B cell (primary cell): ENCODE results near the gene CCDC80. TPM values are rescaled to one million over a fixed set of nuclear protein-coding genes. Genes with fewer than 3 reads are reported as not detected.

Experiments used
- ATAC-seq: fragments of 200-7000 bp; cut with Tn5 transposase; one replicate; pipeline ENCODE4 v1.10.0; 2021; ENCODE audit warnings: low read depth, mild to moderate bottlenecking, moderate number of reproducible peaks, moderate library complexity
- CTCF ChIA-PET: fragments of 350-600 bp; sonication (Branson Sonifier 250); formaldehyde crosslinking; loops from one replicate; lab custom pipeline; 2021; ENCODE audit warnings: antibody characterized with exemption, inconsistent platforms; lab: Charles Lee
- POLR2A ChIA-PET: fragments of 350-600 bp; sonication (Branson Sonifier 250); formaldehyde crosslinking; loops from one replicate; lab custom pipeline; 2021; ENCODE audit warnings: antibody characterized with exemption; lab: Charles Lee
- DNase-seq: peaks from one replicate; pipeline ENCODE4 v3.0.0; 2013
- H2AFZ ChIP-seq: 2 replicates; pipeline ENCODE4 v1.6.1; 2012; ENCODE audit warnings: mild to moderate bottlenecking, low read depth, low read length; ENCODE audit not compliant: insufficient read depth, poor library complexity, severe bottlenecking
- H3K27ac ChIP-seq, 2 donors: 1 replicate in 1 of 2; 2 replicates in 1 of 2; pipeline ENCODE4 v1.5.1; 2012 to 2013; ENCODE audit warnings: low read length in 2 of 2, mild to moderate bottlenecking in 2 of 2, moderate library complexity in 1 of 2
- H3K27me3 ChIP-seq, 4 experiments: fragments of 200-600 bp in 1 of 4; sonication (generic) in 1 of 4; replicated peaks in 1 of 4; 1 replicate in 2 of 4; 2 replicates in 2 of 4; pipeline versions ENCODE4 v1.6.1 to v1.7.0; 2013 to 2016; ENCODE audit warnings: low read length in 3 of 4, mild to moderate bottlenecking in 2 of 4, mixed read lengths in 1 of 4, moderate library complexity in 1 of 4; ENCODE audit not compliant: insufficient read depth in 4 of 4, control insufficient read depth in 3 of 4; ENCODE audit errors: control extremely low read depth in 1 of 4
- H3K36me3 ChIP-seq, 2 experiments: replicated peaks in 1 of 2; 1 replicate in 1 of 2; 2 replicates in 1 of 2; pipeline versions ENCODE4 v1.6.1 to v1.7.1; 2013; ENCODE audit warnings: low read length in 1 of 2; ENCODE audit not compliant: insufficient read depth in 2 of 2, control insufficient read depth in 1 of 2; ENCODE audit errors: control extremely low read depth in 1 of 2, extremely low read depth in 1 of 2
- H3K4me1 ChIP-seq, 2 donors: fragments of 200-600 bp in 1 of 2; sonication (generic) in 1 of 2; 1 replicate in 1 of 2; 2 replicates in 1 of 2; pipeline versions ENCODE4 v1.5.1 to v1.6.1; 2013 to 2017; ENCODE audit warnings: low read length in 2 of 2; ENCODE audit not compliant: control insufficient read depth in 2 of 2, insufficient read depth in 2 of 2
- H3K4me2 ChIP-seq: replicated peaks from 2 replicates; pipeline ENCODE3; 2012; ENCODE audit warnings: mild to moderate bottlenecking, low read depth, low read length; ENCODE audit not compliant: poor library complexity, severe bottlenecking
- H3K4me3 ChIP-seq, 5 experiments: fragments of 200-600 bp in 1 of 5; sonication (generic) in 1 of 5; 1 replicate in 3 of 5; 2 replicates in 2 of 5; pipeline versions ENCODE4 v1.5.1 to v1.7.0; 2011 to 2016; ENCODE audit warnings: low read length in 4 of 5, mild to moderate bottlenecking in 4 of 5, low read depth in 2 of 5, control low read depth in 1 of 5, moderate library complexity in 1 of 5; ENCODE audit not compliant: insufficient read depth in 1 of 5; ENCODE audit errors: control extremely low read depth in 1 of 5, extremely low read depth in 1 of 5
- H3K79me2 ChIP-seq: fragments of 200-600 bp; sonication (generic); one replicate; pipeline ENCODE4 v1.6.0; 2016; ENCODE audit warnings: low read length; ENCODE audit not compliant: control insufficient read depth, insufficient read depth
- H3K9ac ChIP-seq: fragments of 200-600 bp; sonication (generic); 2 replicates; pipeline ENCODE4 v1.6.1; 2017; ENCODE audit warnings: mild to moderate bottlenecking, low read length, moderate library complexity
- H3K9me3 ChIP-seq, 3 donors: one replicate each; pipeline versions ENCODE4 v1.6.1 to v1.7.1; 2013; ENCODE audit warnings: low read length in 2 of 3; ENCODE audit not compliant: control insufficient read depth in 2 of 3, insufficient read depth in 1 of 3; ENCODE audit errors: control extremely low read depth in 1 of 3
- H4K20me1 ChIP-seq: 2 replicates; pipeline ENCODE4 v1.6.0; 2012; ENCODE audit warnings: mild to moderate bottlenecking, low read length; ENCODE audit not compliant: insufficient read depth, control insufficient read depth, poor library complexity, severe bottlenecking
- H3K27ac Mint-ChIP-seq: one replicate; pipeline ENCODE4 v1.8.0; 2021; ENCODE audit warnings: mixed read lengths
- H3K27me3 Mint-ChIP-seq: one replicate; pipeline ENCODE4 v1.8.0; 2021; ENCODE audit warnings: mixed read lengths
- H3K4me1 Mint-ChIP-seq: one replicate; pipeline ENCODE4 v1.8.0; 2021; ENCODE audit warnings: mixed read lengths
- H3K4me3 Mint-ChIP-seq: one replicate; pipeline ENCODE4 v1.8.0; 2021; ENCODE audit warnings: mixed read lengths
- H3K9me3 Mint-ChIP-seq: one replicate; pipeline ENCODE4 v1.8.0; 2022; ENCODE audit warnings: mixed read lengths; ENCODE audit not compliant: insufficient read depth
- CTCF ChIP-seq: fragments of 200-600 bp; IDR thresholded peaks from one replicate; pipeline ENCODE4 v1.8.0; 2022; ENCODE audit warnings: antibody characterized with exemption, mild to moderate bottlenecking
- EZH2 ChIP-seq: IDR thresholded peaks from 2 replicates; pipeline ENCODE4 v1.6.1; 2012; ENCODE audit warnings: borderline replicate concordance, low read depth, mild to moderate bottlenecking, moderate library complexity, low read length; ENCODE audit not compliant: insufficient read depth, poor library complexity, severe bottlenecking
- WGBS: methylation state at CpG from one replicate; pipeline ENCODE4 v1.1.5; 2013; ENCODE audit warnings: missing lambda C conversion rate; ENCODE audit not compliant: insufficient coverage; 5-methylcytosine and 5-hydroxymethylcytosine counted together
- intact Hi-C: fragments of 100-400 bp; cut with micrococcal nuclease; formaldehyde crosslinking; loops from one replicate; pipeline ENCODE4 v1.10.0; 2022
- polyA plus RNA-seq: library from polyadenylated mRNA; depleted of rRNA; stranded (reverse); fragments of >200 nt; gene quantifications from 2 replicates; pipeline ENCODE4 v1.2.3, GENCODE V29; 2012
- total RNA-seq, 2 donors: library from RNA; stranded (reverse); fragments of 120-200 nt in 1 of 2; gene quantifications; 1 replicate in 1 of 2; 2 replicates in 1 of 2; pipeline versions ENCODE4 v1.2.3 to v1.2.4, GENCODE V29; 2013 to 2022

CCDC80 gene
- total and polyA plus RNA-seq, 2 donors (not counting 1 experiment from before 2014, with no cell fraction given), result under 0.01 TPM; not detected in 1

GRCh38 chr3:112635674-112636073 is 5.3 kb downstream of the CCDC80 start:
- H2AFZ ChIP-seq, result no peak overlapping the region
- H4K20me1 ChIP-seq, result no peaks in the 10 kb centered on the region
- ATAC-seq (no peak), DNase-seq (no peak)
- H3K4me3 ChIP-seq, result no peak overlapping the region
- H3K4me1 Mint-ChIP-seq, result no peaks in the 10 kb centered on the region
- H3K9me3 ChIP-seq, result no peaks in the 10 kb centered on the region
- ChIA-PET POLR2A (no interaction called here), CTCF (interaction anchor here (0.6 to 2.4 kb wide), 5 partner anchors 15 to 401 kb away, joined by 3 to 10 read pairs (median 3); no protein-coding TSS in a partner anchor)
- H3K9me3 Mint-ChIP-seq, result no peaks in the 10 kb centered on the region
- WGBS, result no CpG with 5 or more reads among the region's 1 CpG
- intact Hi-C loops, result no loop called here
- no peaks in the 10 kb centered on the region for H3K4me1 ChIP-seq
- H3K27me3 ChIP-seq, result no peaks in the 10 kb centered on the region
- no peak overlapping the region for H3K4me3 Mint-ChIP-seq
- TF ChIP-seq CTCF (no peak), EZH2 (no peak)
- no peaks in the 10 kb centered on the region for H3K36me3 ChIP-seq
- no peaks in the 10 kb centered on the region for H3K79me2 ChIP-seq
- H3K4me2 ChIP-seq, result no peak overlapping the region
- H3K27ac ChIP-seq, result no peak overlapping the region
- H3K27ac Mint-ChIP-seq, result no peak overlapping the region
- no peaks in the 10 kb centered on the region for H3K27me3 Mint-ChIP-seq
- no peak overlapping the region for H3K9ac ChIP-seq

GRCh38 chr3:112634786-112635541 is 6.0 kb downstream of the CCDC80 start:
- H3K36me3 ChIP-seq, result no peaks in the 10 kb centered on the region
- H3K79me2 ChIP-seq, result no peaks in the 10 kb centered on the region
- Mint-ChIP-seq H3K27ac (no peak overlapping the region), H3K9me3 (no peaks in the 10 kb centered on the region), H3K4me3 (no peak overlapping the region), H3K27me3 (no peaks in the 10 kb centered on the region), H3K4me1 (no peaks in the 10 kb centered on the region)
- WGBS, result no CpG with 5 or more reads among the region's 4 CpGs
- TF ChIP-seq EZH2, result no peak
- no peak for TF ChIP-seq CTCF
- H3K4me3 ChIP-seq, result no peak overlapping the region
- no peaks in the 10 kb centered on the region for H3K9me3 ChIP-seq
- ATAC-seq (no peak), DNase-seq (no peak)
- intact Hi-C loops, result no loop called here
- H3K27me3 ChIP-seq, result no peaks in the 10 kb centered on the region
- no peaks in the 10 kb centered on the region for H4K20me1 ChIP-seq
- H3K9ac ChIP-seq, result no peak overlapping the region
- no peaks in the 10 kb centered on the region for H3K4me1 ChIP-seq
- CTCF ChIA-PET, result interaction anchor here (0.6 to 1.7 kb wide), 5 partner anchors 8 to 402 kb away, joined by 3 to 6 read pairs (median 3); no protein-coding TSS in a partner anchor
- POLR2A ChIA-PET, result no interaction called here
- H3K27ac ChIP-seq, result no peak overlapping the region
- H2AFZ ChIP-seq, result no peak overlapping the region
- H3K4me2 ChIP-seq, result no peak overlapping the region
